ACC112 (cell line): ENCODE measurements around the gene PAXX.

Experiments
- H2AFZ ChIP-seq: fragments of 200-600 bp; sonication (generic); one replicate; pipeline ENCODE4 v1.6.0; 2017; ENCODE audit warnings: antibody characterized with exemption, low read length; ENCODE audit not compliant: unreplicated experiment
- H3K27ac ChIP-seq: fragments of 200-600 bp; sonication (generic); 2 replicates; pipeline ENCODE4 v1.5.1; 2014; ENCODE audit warnings: low read depth, mild to moderate bottlenecking, antibody characterized with exemption, low read length, moderate library complexity
- H3K27me3 ChIP-seq: fragments of 200-600 bp; sonication (generic); 2 replicates; pipeline ENCODE4 v1.6.1; 2014; ENCODE audit warnings: mild to moderate bottlenecking, antibody characterized with exemption, low read length, moderate library complexity, mixed read lengths; ENCODE audit not compliant: insufficient read depth
- H3K36me3 ChIP-seq: fragments of 200-600 bp; sonication (generic); 2 replicates; pipeline ENCODE4 v1.6.1; 2016; ENCODE audit warnings: mild to moderate bottlenecking, antibody characterized with exemption, low read length, moderate library complexity, mixed read lengths; ENCODE audit not compliant: insufficient read depth
- H3K4me1 ChIP-seq: fragments of 200-600 bp; sonication (generic); one replicate; pipeline ENCODE4 v1.6.1; 2016; ENCODE audit warnings: low read length, mixed read lengths; ENCODE audit not compliant: insufficient read depth, unreplicated experiment, control insufficient read depth
- H3K4me3 ChIP-seq: fragments of 200-600 bp; sonication (generic); 2 replicates; pipeline ENCODE4 v1.5.1; 2014; ENCODE audit warnings: mild to moderate bottlenecking, low read depth, low read length
- H3K79me2 ChIP-seq: fragments of 200-600 bp; sonication (generic); one replicate; pipeline ENCODE4 v1.6.0; 2016; ENCODE audit warnings: low read length; ENCODE audit not compliant: control insufficient read depth, unreplicated experiment, insufficient read depth

Gene PAXX

GRCh38 chr9:136985853-136986252, 6.4 kb upstream of the PAXX start:
- Histone ChIP-seq H3K27me3 (peaks cover 27% of the 10 kb centered on the region), H3K4me1 (no peaks in the 10 kb centered on the region), H3K4me3 (no peak overlapping the region), H3K36me3 (no peaks in the 10 kb centered on the region), H3K27ac (no peak overlapping the region), H2AFZ (no peak overlapping the region), H3K79me2 (no peaks in the 10 kb centered on the region)

DNA sequence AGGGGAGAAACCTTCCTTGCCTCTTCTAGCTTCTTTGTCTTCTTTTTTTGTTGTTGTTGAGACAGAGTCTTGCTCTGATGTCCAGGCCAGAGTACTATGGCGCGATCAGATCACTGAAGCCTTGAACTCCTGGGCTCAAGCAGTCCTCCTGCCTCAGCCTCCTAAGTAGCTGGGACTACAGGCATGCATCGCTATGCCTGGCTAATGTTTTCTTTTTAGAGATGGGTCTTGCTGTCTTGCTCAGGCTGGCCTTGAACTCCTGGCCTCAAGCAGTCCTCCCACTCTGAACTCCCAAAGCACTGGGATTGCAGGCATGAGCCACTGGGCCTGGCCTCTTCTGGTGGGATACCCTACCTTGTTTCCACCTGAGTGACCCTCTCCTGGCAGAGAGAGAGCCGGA, 3.4 kb upstream of the PAXX start:
- Histone ChIP-seq H2AFZ (no peak overlapping the region), H3K36me3 (no peaks in the 10 kb centered on the region), H3K4me1 (peaks cover 8% of the 10 kb centered on the region), H3K4me3 (no peak overlapping the region), H3K27ac (no peak overlapping the region), H3K79me2 (peaks cover 11% of the 10 kb centered on the region), H3K27me3 (peaks cover 22% of the 10 kb centered on the region)

DNA sequence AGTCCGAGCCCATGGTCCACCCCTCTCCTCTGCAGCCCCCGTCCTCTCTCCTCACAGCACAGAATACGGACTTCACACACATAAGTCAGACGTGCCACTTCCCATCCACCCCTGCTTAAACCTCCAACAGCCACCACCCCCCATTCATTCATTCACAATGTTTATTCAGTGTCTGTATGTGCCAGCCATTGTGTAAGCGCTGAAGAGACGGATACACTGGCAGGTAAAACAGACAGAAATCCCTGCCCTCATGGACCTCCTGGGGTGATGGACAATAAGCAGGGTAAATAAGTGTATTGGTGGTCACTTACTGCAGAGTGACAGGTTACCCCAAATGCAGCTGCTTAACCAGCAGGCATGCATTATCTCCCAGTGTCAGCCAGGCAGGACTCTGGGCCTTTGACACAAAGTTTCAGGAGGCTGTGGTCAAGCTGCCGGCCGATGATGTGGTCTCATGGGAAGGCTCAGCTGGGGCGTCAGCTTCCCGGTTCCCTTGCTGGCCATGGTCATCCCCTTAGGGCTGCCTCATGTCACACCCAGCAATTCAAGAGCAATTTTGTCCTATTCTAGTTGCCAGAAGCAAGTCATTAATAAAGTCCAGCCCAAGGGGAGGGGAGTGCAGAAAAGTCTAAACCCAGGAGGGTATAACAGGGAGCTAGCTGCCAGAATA, 1.8 kb upstream of the PAXX start:
- Histone ChIP-seq H3K36me3 (no peaks in the 10 kb centered on the region), H3K27me3 (peaks cover 8% of the 10 kb centered on the region), H3K27ac (no peak overlapping the region), H2AFZ (no peak overlapping the region), H3K4me3 (no peak overlapping the region), H3K4me1 (peaks cover 12% of the 10 kb centered on the region), H3K79me2 (peaks cover 11% of the 10 kb centered on the region)

- H3K4me3 ChIP-seq: peak overlapping the region; percentile 92
- H3K27ac ChIP-seq: 0 out of 2 replicates have a peak overlapping the region, but pooled peaks have one; percentile 20
- no peaks in the 10 kb centered on the region for H3K27me3 ChIP-seq
- no peaks in the 10 kb centered on the region for H3K36me3 ChIP-seq
- peaks cover 11% of the 10 kb centered on the region for H3K79me2 ChIP-seq
- peaks cover 26% of the 10 kb centered on the region for H3K4me1 ChIP-seq
- H2AFZ ChIP-seq: no peak overlapping the region
Observed at GRCh38 chr9:136992819-136993369, 672 bp downstream of the PAXX start.

GRCh38 chr9:136994180-136994887, 2.1 kb downstream of the PAXX start:
- no peaks in the 10 kb centered on the region for H3K27me3 ChIP-seq
- H3K36me3 ChIP-seq: no peaks in the 10 kb centered on the region
- no peak overlapping the region for H3K27ac ChIP-seq
- H3K79me2 ChIP-seq: peaks cover 11% of the 10 kb centered on the region
- no peak overlapping the region for H2AFZ ChIP-seq
- H3K4me1 ChIP-seq: peaks cover 31% of the 10 kb centered on the region
- no peak overlapping the region for H3K4me3 ChIP-seq

DNA sequence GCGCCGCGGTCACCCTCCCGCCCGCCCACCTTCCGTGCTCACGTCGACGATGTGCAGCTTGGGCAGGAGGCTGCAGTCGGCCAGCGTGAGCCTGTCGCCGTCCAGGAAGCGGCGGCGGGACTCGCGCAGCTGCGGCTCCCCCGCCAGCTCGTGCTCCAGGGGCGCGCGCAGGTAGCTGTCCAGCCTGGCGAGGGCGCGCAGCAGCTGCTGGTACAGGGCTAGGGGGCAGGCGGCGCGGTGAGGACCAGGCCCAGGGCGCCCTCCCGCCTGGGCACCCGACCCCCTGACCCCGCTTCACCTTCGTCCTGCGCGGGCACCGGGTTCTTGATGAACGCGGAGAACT, 2.6 kb downstream of the PAXX start:
- no peaks in the 10 kb centered on the region for H3K27me3 ChIP-seq
- no peak overlapping the region for H3K4me3 ChIP-seq
- peaks cover 31% of the 10 kb centered on the region for H3K4me1 ChIP-seq
- H2AFZ ChIP-seq: no peak overlapping the region
- peaks cover 11% of the 10 kb centered on the region for H3K79me2 ChIP-seq
- H3K36me3 ChIP-seq: no peaks in the 10 kb centered on the region
- H3K27ac ChIP-seq: no peak overlapping the region

DNA sequence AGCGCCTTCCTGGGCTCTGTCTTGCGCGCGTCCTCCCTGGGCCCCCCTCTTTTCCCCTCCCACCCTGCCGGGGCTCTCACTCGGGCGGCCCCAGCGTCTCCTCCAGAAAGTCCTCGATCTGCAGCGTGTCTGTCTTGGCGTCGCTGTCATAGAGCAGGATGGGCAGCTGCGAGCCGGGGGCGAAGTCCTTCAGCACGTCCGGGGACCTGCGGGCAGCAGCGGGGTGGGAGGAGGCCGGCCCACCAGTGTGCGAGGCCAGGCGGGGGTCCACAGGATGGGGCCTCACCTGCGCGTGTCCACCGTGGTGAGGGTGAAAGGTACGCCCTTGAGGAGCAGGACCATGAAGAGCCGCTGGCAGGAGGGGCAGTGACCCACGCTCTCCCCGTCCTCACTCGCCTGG, 3.1 kb downstream of the PAXX start:
- Histone ChIP-seq H3K4me1 (peaks cover 36% of the 10 kb centered on the region), H3K36me3 (no peaks in the 10 kb centered on the region), H3K79me2 (peaks cover 11% of the 10 kb centered on the region), H3K27ac (no peak overlapping the region), H2AFZ (no peak overlapping the region), H3K4me3 (peak overlapping the region; percentile 18), H3K27me3 (no peaks in the 10 kb centered on the region)

- Histone ChIP-seq H3K27ac (no peak overlapping the region; the same call in 1 of the 2 replicates), H3K4me3 (peak overlapping the region; percentile 18), H3K79me2 (peaks cover 11% of the 10 kb centered on the region), H3K27me3 (no peaks in the 10 kb centered on the region), H3K36me3 (no peaks in the 10 kb centered on the region), H2AFZ (no peak overlapping the region), H3K4me1 (peaks cover 37% of the 10 kb centered on the region)
Observed at GRCh38 chr9:136995772-136996311, 3.6 kb downstream of the PAXX start.

DNA sequence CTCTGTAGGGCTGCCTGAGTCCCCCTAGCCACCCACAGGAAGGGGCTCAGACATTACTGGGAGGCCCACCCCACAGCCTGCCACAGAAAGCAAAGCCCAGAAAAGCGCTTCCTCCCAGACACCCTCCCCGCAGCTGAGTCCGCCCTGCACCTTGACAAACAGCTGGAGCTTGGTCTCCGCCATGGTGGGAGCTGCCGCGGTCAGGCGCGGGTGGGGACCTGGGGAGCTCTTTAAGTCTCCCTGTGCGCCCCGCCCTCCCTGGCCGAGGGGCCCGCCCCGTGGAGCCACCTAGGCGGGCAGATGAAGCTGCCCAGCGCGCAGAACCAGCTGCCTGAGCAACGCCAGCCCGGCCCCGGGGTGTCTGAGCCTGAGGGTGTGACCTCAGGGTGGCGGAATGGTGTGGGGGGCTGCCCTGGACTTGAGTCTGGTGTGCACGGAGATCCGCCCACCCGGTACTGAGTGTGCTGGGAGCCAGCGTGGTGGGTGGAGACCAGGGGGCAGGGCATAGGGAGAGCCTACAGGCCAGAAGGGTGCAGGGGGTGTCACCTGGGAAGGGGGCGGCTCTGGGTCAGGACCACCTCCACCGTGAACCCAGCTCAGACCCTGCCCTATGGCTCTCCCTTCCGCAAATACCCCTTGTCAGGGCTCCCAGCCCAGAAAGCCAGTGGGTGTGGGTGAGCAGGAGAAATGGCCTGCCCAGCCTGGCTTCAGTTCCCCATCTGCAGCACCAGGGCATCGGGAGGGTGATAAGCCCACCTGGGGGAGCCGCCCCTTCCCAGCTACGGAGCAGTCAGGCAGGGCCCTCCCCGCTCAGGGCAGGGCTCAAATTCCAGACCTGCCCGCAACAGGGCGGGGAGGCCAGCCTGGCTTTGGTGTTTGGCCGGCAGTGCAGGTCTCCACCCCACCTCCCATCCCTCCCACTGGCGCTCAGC, 4.4 kb downstream of the PAXX start, which contains the start of gene CLIC3:
Gene CLIC3 (minus strand): TSS at position 208 of the 932 bp plus-strand sequence. CDS start 25 bp downstream, at position 183.
- peak within 1 kb of the TSS; percentile 18 for H3K4me3 ChIP-seq
- no peaks in the 10 kb centered on the region for H3K27me3 ChIP-seq
- no peaks in the 10 kb centered on the region for H3K36me3 ChIP-seq
- no peak within 1 kb of the TSS; the same call in 1 of the 2 replicates for H3K27ac ChIP-seq
- H3K4me1 ChIP-seq: peaks cover 37% of the 10 kb centered on the region
- peaks cover 11% of the 10 kb centered on the region for H3K79me2 ChIP-seq
- no peak within 1 kb of the TSS for H2AFZ ChIP-seq

GRCh38 chr9:136997371-136997770, 5.1 kb downstream of the PAXX start:
- H3K36me3 ChIP-seq: no peaks in the 10 kb centered on the region
- H2AFZ ChIP-seq: no peak overlapping the region
- H3K27me3 ChIP-seq: no peaks in the 10 kb centered on the region
- H3K79me2 ChIP-seq: peaks cover 11% of the 10 kb centered on the region
- peaks cover 37% of the 10 kb centered on the region for H3K4me1 ChIP-seq
- no peak overlapping the region for H3K4me3 ChIP-seq
- no peak overlapping the region for H3K27ac ChIP-seq
